GM12891 (cell line): Measurements from ENCODE around the gene HOXB9.

Experiments used
- PAX5 ChIP-seq: IDR thresholded peaks from 2 replicates; pipeline ENCODE4 v1.6.1; 2011; ENCODE audit warnings: low read length, moderate library complexity, mild to moderate bottlenecking; ENCODE audit not compliant: insufficient read depth, severe bottlenecking
- POLR2A ChIP-seq: IDR thresholded peaks from 2 replicates; pipeline ENCODE4 v1.6.1; 2011; ENCODE audit warnings: low read depth, low read length, control low read depth
- POLR2AphosphoS5 ChIP-seq: IDR thresholded peaks from 2 replicates; pipeline ENCODE4 v1.6.1; 2011; ENCODE audit warnings: low read depth, low read length, control low read depth
- TAF1 ChIP-seq: IDR thresholded peaks from 2 replicates; pipeline ENCODE4 v1.6.1; 2011; ENCODE audit warnings: low read depth, low read length, control low read depth

- TF ChIP-seq POLR2A (no peak), POLR2AphosphoS5 (no peak), PAX5 (no peak), TAF1 (no peak)
Measured at GRCh38 chr17:48612456-48612853, 13.7 kb downstream of the HOXB9 start.
